Neuronal stem cell (in vitro differentiated cells): Measurements from ENCODE around the gene EYS.

Experiments used
- DNase-seq: peaks from one replicate; pipeline ENCODE4 v3.0.0-alpha.2; 2013; ENCODE audit warnings: low spot score
- H2AFZ ChIP-seq: one replicate; pipeline ENCODE4 v1.6.1; 2013; ENCODE audit warnings: mild to moderate bottlenecking, low read length, inconsistent platforms
- H2AK5ac ChIP-seq: 2 replicates; pipeline ENCODE4 v1.6.1; 2013; ENCODE audit warnings: low read depth, mild to moderate bottlenecking, inconsistent platforms, low read length, moderate library complexity, mixed read lengths
- H2BK120ac ChIP-seq: 2 replicates; pipeline ENCODE4 v1.6.1; 2013; ENCODE audit warnings: low read depth, mild to moderate bottlenecking, inconsistent platforms, low read length, moderate library complexity, mixed read lengths
- H2BK12ac ChIP-seq: one replicate; pipeline ENCODE4 v1.6.1; 2013; ENCODE audit warnings: low read length, inconsistent platforms
- H2BK15ac ChIP-seq: 2 replicates; pipeline ENCODE4 v1.6.1; 2013; ENCODE audit warnings: mild to moderate bottlenecking, low read length, inconsistent platforms, mixed read lengths
- H2BK5ac ChIP-seq: one replicate; pipeline ENCODE4 v1.6.1; 2013; ENCODE audit warnings: inconsistent platforms, mild to moderate bottlenecking, low read length, moderate library complexity
- H3K14ac ChIP-seq: one replicate; pipeline ENCODE4 v1.6.1; 2013; ENCODE audit warnings: low read length, inconsistent platforms
- H3K18ac ChIP-seq: 2 replicates; pipeline ENCODE4 v1.6.1; 2013; ENCODE audit warnings: low read length, inconsistent platforms
- H3K23ac ChIP-seq: 2 replicates; pipeline ENCODE4 v1.6.1; 2013; ENCODE audit warnings: low read depth, mild to moderate bottlenecking, mixed read lengths, low read length, inconsistent platforms; ENCODE audit not compliant: poor library complexity
- H3K27ac ChIP-seq: replicated peaks from 3 replicates; pipeline ENCODE4 v1.5.1; 2013; ENCODE audit warnings: low read length, inconsistent platforms
- H3K27me3 ChIP-seq, 3 experiments: 2 replicates each; pipeline ENCODE4 v1.6.1; 2013; ENCODE audit warnings: low read length in 3 of 3, mild to moderate bottlenecking in 2 of 3, inconsistent platforms in 1 of 3, low read depth in 1 of 3, mixed read lengths in 1 of 3, moderate library complexity in 1 of 3; ENCODE audit not compliant: control insufficient read depth in 3 of 3, insufficient read depth in 3 of 3
- H3K36me3 ChIP-seq, 2 donors: replicated peaks in 1 of 2; 2 replicates each; pipeline ENCODE4 v1.6.1; 2013; ENCODE audit warnings: low read length in 2 of 2; ENCODE audit not compliant: control insufficient read depth in 2 of 2, insufficient read depth in 2 of 2
- H3K4ac ChIP-seq: 2 replicates; pipeline ENCODE4 v1.6.1; 2013; ENCODE audit warnings: inconsistent platforms, mild to moderate bottlenecking, low read length, moderate library complexity
- H3K4me1 ChIP-seq, 2 donors: 1 replicate in 1 of 2; 2 replicates in 1 of 2; pipeline ENCODE4 v1.6.1; 2013; ENCODE audit warnings: low read length in 2 of 2, low read depth in 1 of 2; ENCODE audit not compliant: control insufficient read depth in 2 of 2, insufficient read depth in 1 of 2
- H3K4me2 ChIP-seq: one replicate; pipeline ENCODE4 v1.6.1; 2013; ENCODE audit warnings: mild to moderate bottlenecking, low read length, inconsistent platforms; ENCODE audit not compliant: insufficient read depth, poor library complexity, severe bottlenecking
- H3K4me3 ChIP-seq, 2 donors: 2 replicates each; pipeline ENCODE4 v1.5.1; 2013; ENCODE audit warnings: low read length in 2 of 2, mild to moderate bottlenecking in 2 of 2, inconsistent platforms in 1 of 2, moderate library complexity in 1 of 2
- H3K79me1 ChIP-seq: one replicate; pipeline ENCODE4 v1.6.1; 2013; ENCODE audit warnings: low read depth, mild to moderate bottlenecking, inconsistent platforms, low read length, moderate library complexity
- H3K9ac ChIP-seq: one replicate; pipeline ENCODE4 v1.6.1; 2013; ENCODE audit warnings: mild to moderate bottlenecking, low read depth, low read length, inconsistent platforms; ENCODE audit not compliant: poor library complexity
- H3K9me3 ChIP-seq, 2 donors: replicated peaks in 1 of 2; 2 replicates each; pipeline versions ENCODE3 to v1.6.1; 2013; ENCODE audit warnings: low read length in 2 of 2, mild to moderate bottlenecking in 2 of 2, inconsistent platforms in 1 of 2, low read depth in 1 of 2, mixed read lengths in 1 of 2, moderate library complexity in 1 of 2; ENCODE audit not compliant: control insufficient read depth in 2 of 2, insufficient read depth in 1 of 2
- H4K8ac ChIP-seq: one replicate; pipeline ENCODE4 v1.6.1; 2013; ENCODE audit warnings: low read depth, mild to moderate bottlenecking, inconsistent platforms, low read length, moderate library complexity
- H4K91ac ChIP-seq: one replicate; pipeline ENCODE4 v1.6.1; 2013; ENCODE audit warnings: low read length, low read depth, mild to moderate bottlenecking, inconsistent platforms; ENCODE audit not compliant: poor library complexity
- WGBS, 2 donors: extraction: QIAGEN DNeasy Blood & Tissue Kit; methylation state at CpG; one replicate each; pipeline ENCODE4 v1.1.7; 2013; ENCODE audit warnings: missing lambda C conversion rate in 2 of 2, mixed read lengths in 1 of 2; ENCODE audit not compliant: insufficient read length in 2 of 2, insufficient replicate concordance in 1 of 2; ENCODE audit errors: extremely low coverage in 2 of 2; 5-methylcytosine and 5-hydroxymethylcytosine counted together

The EYS gene

GRCh38 chr6:63899550-63899949 lies 1807.5 kb downstream of the EYS start:
- Histone ChIP-seq H2BK15ac (no peak overlapping the region), H3K4me1 (no peaks in the 10 kb centered on the region), H3K23ac (no peak overlapping the region), H3K4me2 (no peak overlapping the region), H2AFZ (no peak overlapping the region), H3K27me3 (no peaks in the 10 kb centered on the region), H3K14ac (no peak overlapping the region), H3K9ac (no peak overlapping the region), H3K18ac (no peak overlapping the region), H2BK12ac (no peak overlapping the region), H3K27ac (no peak overlapping the region), H3K4ac (no peak overlapping the region), H3K9me3 (no peaks in the 10 kb centered on the region), H2BK120ac (no peak overlapping the region), H4K8ac (no peak overlapping the region), H3K79me1 (no peaks in the 10 kb centered on the region), H3K4me3 (no peak overlapping the region), H3K36me3 (no peaks in the 10 kb centered on the region), H4K91ac (no peak overlapping the region), H2AK5ac (no peak overlapping the region), H2BK5ac (no peak overlapping the region)
- no peak for DNase-seq

- Histone ChIP-seq H2BK12ac (no peak overlapping the region), H2BK120ac (no peak overlapping the region), H3K18ac (no peak overlapping the region), H3K4ac (no peak overlapping the region), H3K9ac (no peak overlapping the region), H2AK5ac (no peak overlapping the region), H3K14ac (no peak overlapping the region), H2BK15ac (no peak overlapping the region), H3K4me2 (no peak overlapping the region), H3K36me3 (no peaks in the 10 kb centered on the region), H2BK5ac (no peak overlapping the region), H3K4me1 (no peaks in the 10 kb centered on the region), H3K27ac (no peak overlapping the region), H4K91ac (no peak overlapping the region), H3K27me3 (no peaks in the 10 kb centered on the region), H3K9me3 (no peaks in the 10 kb centered on the region), H3K4me3 (no peak overlapping the region), H3K23ac (no peak overlapping the region), H3K79me1 (no peaks in the 10 kb centered on the region), H4K8ac (no peak overlapping the region), H2AFZ (no peak overlapping the region)
- DNase-seq: no peak
- no CpG with 5 or more reads among the region's 10 CpGs for WGBS, 2 donors
Measured at GRCh38 chr6:63897952-63898351, 1809.1 kb downstream of the EYS start.

DNA sequence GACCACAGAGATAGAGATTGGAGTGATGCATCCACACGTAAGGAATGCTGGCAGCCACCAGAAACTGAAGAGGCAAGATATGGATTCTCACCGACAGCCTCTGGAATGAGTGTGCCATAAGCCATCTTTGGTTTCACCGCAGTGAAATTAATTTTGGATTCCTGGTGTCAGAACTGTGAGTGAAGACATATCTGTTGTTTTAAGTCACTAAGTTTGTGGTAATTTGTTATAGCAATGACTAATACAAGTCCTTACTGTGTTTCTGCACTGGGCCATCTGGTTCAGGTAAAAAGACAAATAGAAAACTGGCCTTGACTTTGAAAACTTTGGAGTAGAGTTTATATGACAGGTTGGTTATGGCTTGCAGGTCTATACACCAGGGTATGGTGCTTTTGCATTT lies 1809.6 kb downstream of the EYS start:
- H3K23ac ChIP-seq: no peak overlapping the region

DNA sequence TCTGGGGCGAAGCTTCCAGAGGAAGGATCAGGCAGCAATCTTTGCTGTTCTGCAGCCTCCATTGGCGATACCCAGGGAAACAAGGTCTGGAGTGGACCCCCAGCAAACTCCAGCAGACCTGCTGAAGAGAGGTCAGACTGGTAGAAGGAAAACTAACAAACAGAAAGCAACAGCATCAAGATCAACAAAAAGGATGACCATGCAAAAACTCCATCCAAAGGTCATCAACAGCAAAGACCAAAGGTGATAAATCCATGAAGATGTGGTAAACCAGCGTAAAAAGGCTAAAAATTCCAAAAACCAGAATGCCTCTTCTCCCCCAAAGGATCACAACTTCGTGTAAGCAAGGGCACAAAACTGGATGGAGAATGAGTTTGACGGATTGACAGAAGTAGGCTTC lies 1818.6 kb downstream of the EYS start:
- no peak for DNase-seq
- Histone ChIP-seq H3K18ac (no peak overlapping the region), H3K9me3 (no peaks in the 10 kb centered on the region), H2BK12ac (no peak overlapping the region), H4K91ac (no peak overlapping the region), H3K4ac (no peak overlapping the region), H3K79me1 (no peaks in the 10 kb centered on the region), H2BK120ac (no peak overlapping the region), H2BK15ac (no peak overlapping the region), H3K27me3 (no peaks in the 10 kb centered on the region), H3K23ac (no peak overlapping the region), H3K14ac (no peak overlapping the region), H3K9ac (no peak overlapping the region), H4K8ac (no peak overlapping the region), H3K4me2 (no peak overlapping the region), H3K4me3 (no peak overlapping the region), H3K4me1 (no peaks in the 10 kb centered on the region), H2AFZ (no peak overlapping the region), H3K36me3 (no peaks in the 10 kb centered on the region), H3K27ac (no peak overlapping the region), H2BK5ac (no peak overlapping the region), H2AK5ac (no peak overlapping the region)
- no CpG with 5 or more reads among the region's 5 CpGs for WGBS, 2 donors

More for the DNA sequence above, 1809.6 kb downstream of the EYS start:
- H2BK5ac ChIP-seq: no peak overlapping the region
- H3K9me3 ChIP-seq: no peaks in the 10 kb centered on the region
- H3K18ac ChIP-seq: no peak overlapping the region
- H4K8ac ChIP-seq: no peak overlapping the region
- no peak overlapping the region for H3K27ac ChIP-seq
- H2AFZ ChIP-seq: no peak overlapping the region
- H3K4me2 ChIP-seq: no peak overlapping the region
- H3K14ac ChIP-seq: no peak overlapping the region
- H3K27me3 ChIP-seq: no peaks in the 10 kb centered on the region
- no peak overlapping the region for H4K91ac ChIP-seq
- no peak overlapping the region for H2BK15ac ChIP-seq
- no peak overlapping the region for H3K4me3 ChIP-seq
- H3K36me3 ChIP-seq: no peaks in the 10 kb centered on the region
- H3K4me1 ChIP-seq: no peaks in the 10 kb centered on the region
- no CpG with 5 or more reads among the region's 3 CpGs for WGBS, 2 donors
- DNase-seq: no peak
- no peak overlapping the region for H2AK5ac ChIP-seq
- H2BK12ac ChIP-seq: no peak overlapping the region
- no peak overlapping the region for H3K9ac ChIP-seq
- no peaks in the 10 kb centered on the region for H3K79me1 ChIP-seq
- H2BK120ac ChIP-seq: no peak overlapping the region
- no peak overlapping the region for H3K4ac ChIP-seq
